ENCODE results near the gene AFAP1.

The AFAP1 gene

GRCh38 chr4:7766661-7767345 lies 172.9 kb downstream of the AFAP1 start:
- no peak for TF ChIP-seq CTCF (IDR thresholded peaks at IDR 0.05; ENCODE audit: low read depth, low read length)
- no peak overlapping the region for H3K4me3 ChIP-seq (ENCODE audit: low read depth, low read length)
- no peak for DNase-seq (ENCODE audit: low read depth, low spot score)
- in situ Hi-C loops (cut with HindIII; ENCODE audit: low sequenced_read_pairs) = no loop called here

GRCh38 chr4:7766086-7766485 lies 173.6 kb downstream of the AFAP1 start:
- DNase-seq (ENCODE audit: low read depth, low spot score) = no peak
- in situ Hi-C loops (cut with HindIII; ENCODE audit: low sequenced_read_pairs) = no loop called here
- no peak for TF ChIP-seq CTCF (IDR thresholded peaks at IDR 0.05; ENCODE audit: low read depth, low read length)
- no peak overlapping the region for H3K4me3 ChIP-seq (ENCODE audit: low read depth, low read length)

- DNase-seq (ENCODE audit: low read depth, low spot score) = no peak
- in situ Hi-C loops (cut with HindIII; ENCODE audit: low sequenced_read_pairs) = no loop called here
- H3K4me3 ChIP-seq (ENCODE audit: low read depth, low read length) = no peak overlapping the region
- TF ChIP-seq CTCF (IDR thresholded peaks at IDR 0.05; ENCODE audit: low read depth, low read length) = no peak
Observed at GRCh38 chr4:7765666-7766065, 174.0 kb downstream of the AFAP1 start.

- no peak overlapping the region for H3K4me3 ChIP-seq (ENCODE audit: low read depth, low read length)
- in situ Hi-C loops (cut with HindIII; ENCODE audit: low sequenced_read_pairs) = no loop called here
- no peak for TF ChIP-seq CTCF (IDR thresholded peaks at IDR 0.05; ENCODE audit: low read depth, low read length)
- DNase-seq (ENCODE audit: low read depth, low spot score) = no peak
Observed at GRCh38 chr4:7764466-7764865, 175.2 kb downstream of the AFAP1 start.

GRCh38 chr4:7763788-7764187 lies 175.9 kb downstream of the AFAP1 start:
- in situ Hi-C loops (cut with HindIII; ENCODE audit: low sequenced_read_pairs) = no loop called here
- H3K4me3 ChIP-seq (ENCODE audit: low read depth, low read length) = no peak overlapping the region
- no peak for TF ChIP-seq CTCF (IDR thresholded peaks at IDR 0.05; ENCODE audit: low read depth, low read length)
- peak; percentile 80 for DNase-seq (ENCODE audit: low read depth, low spot score)

- no peak for TF ChIP-seq CTCF (IDR thresholded peaks at IDR 0.05; ENCODE audit: low read depth, low read length)
- in situ Hi-C loops (cut with HindIII; ENCODE audit: low sequenced_read_pairs) = no loop called here
- DNase-seq (ENCODE audit: low read depth, low spot score) = no peak
- no peak overlapping the region for H3K4me3 ChIP-seq (ENCODE audit: low read depth, low read length)
Observed at GRCh38 chr4:7763106-7763505, 176.6 kb downstream of the AFAP1 start.

All from astrocyte of the spinal cord (primary cell).